HG03378 (cell line): Measurements from ENCODE around the gene RNF34.
"Not testable (repeated sequence)": the region's sequence is repeated elsewhere in the genome, so short reads cannot be mapped to it uniquely, and the experiment has no call there.

Source experiments
- ATAC-seq: cut with Tn5 transposase; IDR thresholded peaks from one replicate; pipeline ENCODE4 v1.9.1; 2021; ENCODE audit warnings: mild to moderate bottlenecking, moderate library complexity; ENCODE audit not compliant: unreplicated experiment

Gene RNF34

GRCh38 chr12:121399391-121400331 is at the start of gene RNF34:
TSS of gene RNF34 (plus strand) at chr12:121400118. CDS start at chr12:121400213, 95 bp downstream.
- peak; percentile 83 for ATAC-seq

- peak; percentile 98 for ATAC-seq
Observed at GRCh38 chr12:121351820-121352681, 47.9 kb upstream of the RNF34 start, which contains the start of gene ANAPC5. TSS of gene ANAPC5 (minus strand) at chr12:121352411. CDS start at chr12:121352340, 71 bp downstream.

GRCh38 chr12:121352682-121353018 is 47.3 kb upstream of the RNF34 start:
- ATAC-seq = no peak

- ATAC-seq = no peak
Observed at GRCh38 chr12:121355818-121356217, 44.1 kb upstream of the RNF34 start.

- ATAC-seq = no peak
Observed at GRCh38 chr12:121356657-121357056, 43.3 kb upstream of the RNF34 start.

- ATAC-seq = no peak
Observed at GRCh38 chr12:121357331-121357730, 42.6 kb upstream of the RNF34 start.

GRCh38 chr12:121358073-121358472 is 41.8 kb upstream of the RNF34 start:
- ATAC-seq = no peak

GRCh38 chr12:121364683-121365121 is 35.2 kb upstream of the RNF34 start:
- no peak for ATAC-seq

GRCh38 chr12:121365416-121366062 is 34.4 kb upstream of the RNF34 start:
- ATAC-seq = no peak

- ATAC-seq = no peak
Observed at GRCh38 chr12:121366063-121366459, 33.9 kb upstream of the RNF34 start.

GRCh38 chr12:121371404-121371803 is 28.5 kb upstream of the RNF34 start:
- no peak for ATAC-seq

- no peak for ATAC-seq
Observed at GRCh38 chr12:121373755-121374154, 26.2 kb upstream of the RNF34 start.

- not testable (repeated sequence) for ATAC-seq
Observed at GRCh38 chr12:121374336-121374735, 25.6 kb upstream of the RNF34 start.

- ATAC-seq = not testable (repeated sequence)
Observed at GRCh38 chr12:121374945-121375584, 24.9 kb upstream of the RNF34 start.

- no peak for ATAC-seq
Observed at GRCh38 chr12:121376754-121377697, 22.9 kb upstream of the RNF34 start.

- no peak for ATAC-seq
Observed at GRCh38 chr12:121378736-121379135, 21.2 kb upstream of the RNF34 start.

- ATAC-seq = no peak
Observed at GRCh38 chr12:121379945-121380344, 20.0 kb upstream of the RNF34 start.

GRCh38 chr12:121383601-121384021 is 16.3 kb upstream of the RNF34 start:
- no peak for ATAC-seq

- ATAC-seq = not testable (repeated sequence)
Observed at GRCh38 chr12:121384891-121385290, 15.0 kb upstream of the RNF34 start.
